MCF 10A (cell line): ENCODE measurements around the gene SDCCAG8. TPM values are rescaled to one million over a fixed set of nuclear protein-coding genes. Genes with fewer than 3 reads are reported as not detected.
A peak's percentile ranks its signal among the peaks of the same experiment; 100 is the strongest.

Experiments used
- BruUV-seq: library from RNA; stranded (reverse); fragments of 400-500 nt; replicated peaks from 2 replicates; lab custom pipeline; 2021; lab: Mats Ljungman, UMichigan
- CTCF ChIA-PET: fragments of 300-600 bp; sonication (Branson Sonifier 250); formaldehyde crosslinking; extraction: SDS; loops from one replicate; lab custom pipeline; 2021; ENCODE audit warnings: antibody characterized with exemption, inconsistent platforms; lab: Yijun Ruan, JAX
- POLR2A ChIA-PET: fragments of 300-600, 350-650 bp; sonication (Branson Sonifier 250); formaldehyde crosslinking; extraction: SDS; loops from one replicate; lab custom pipeline; 2020; ENCODE audit warnings: antibody characterized with exemption, inconsistent platforms; lab: Yijun Ruan, JAX
- DNase-seq: peaks from one replicate; pipeline ENCODE4 v3.0.0-alpha.2; 2018; ENCODE audit not compliant: unreplicated experiment
- H3K27ac Mint-ChIP-seq: one replicate; pipeline ENCODE4 v1.8.0; 2022; ENCODE audit warnings: mild to moderate bottlenecking, low read depth, mixed read lengths; ENCODE audit not compliant: unreplicated experiment
- H3K27me3 Mint-ChIP-seq: one replicate; pipeline ENCODE4 v1.8.0; 2022; ENCODE audit warnings: mixed read lengths; ENCODE audit not compliant: insufficient read depth, unreplicated experiment
- H3K36me3 Mint-ChIP-seq: one replicate; pipeline ENCODE4 v1.8.0; 2022; ENCODE audit warnings: mild to moderate bottlenecking, moderate library complexity, mixed read lengths; ENCODE audit not compliant: insufficient read depth, unreplicated experiment
- H3K4me1 Mint-ChIP-seq: one replicate; pipeline ENCODE4 v1.8.0; 2022; ENCODE audit warnings: mixed read lengths; ENCODE audit not compliant: insufficient read depth, unreplicated experiment
- H3K4me3 Mint-ChIP-seq: one replicate; pipeline ENCODE4 v1.8.0; 2022; ENCODE audit warnings: mild to moderate bottlenecking, moderate library complexity, mixed read lengths; ENCODE audit not compliant: unreplicated experiment
- H3K9me3 Mint-ChIP-seq: one replicate; pipeline ENCODE4 v1.8.0; 2022; ENCODE audit warnings: mixed read lengths; ENCODE audit not compliant: unreplicated experiment
- CTCF ChIP-seq: fragments of 200-600 bp; IDR thresholded peaks from one replicate; pipeline ENCODE4 v1.8.0; 2022; ENCODE audit warnings: antibody characterized with exemption, mild to moderate bottlenecking; ENCODE audit not compliant: unreplicated experiment
- intact Hi-C: fragments of 100-400 bp; cut with micrococcal nuclease; formaldehyde crosslinking; loops from 2 replicates; pipeline ENCODE4 v1.14.1; 2022
- total RNA-seq: library from RNA; stranded (reverse); gene quantifications from 2 replicates; pipeline ENCODE4 v1.2.3, GENCODE V29; 2022

SDCCAG8 gene
- total RNA-seq, 1 experiment from 2014 or later, result 128 TPM

DNA sequence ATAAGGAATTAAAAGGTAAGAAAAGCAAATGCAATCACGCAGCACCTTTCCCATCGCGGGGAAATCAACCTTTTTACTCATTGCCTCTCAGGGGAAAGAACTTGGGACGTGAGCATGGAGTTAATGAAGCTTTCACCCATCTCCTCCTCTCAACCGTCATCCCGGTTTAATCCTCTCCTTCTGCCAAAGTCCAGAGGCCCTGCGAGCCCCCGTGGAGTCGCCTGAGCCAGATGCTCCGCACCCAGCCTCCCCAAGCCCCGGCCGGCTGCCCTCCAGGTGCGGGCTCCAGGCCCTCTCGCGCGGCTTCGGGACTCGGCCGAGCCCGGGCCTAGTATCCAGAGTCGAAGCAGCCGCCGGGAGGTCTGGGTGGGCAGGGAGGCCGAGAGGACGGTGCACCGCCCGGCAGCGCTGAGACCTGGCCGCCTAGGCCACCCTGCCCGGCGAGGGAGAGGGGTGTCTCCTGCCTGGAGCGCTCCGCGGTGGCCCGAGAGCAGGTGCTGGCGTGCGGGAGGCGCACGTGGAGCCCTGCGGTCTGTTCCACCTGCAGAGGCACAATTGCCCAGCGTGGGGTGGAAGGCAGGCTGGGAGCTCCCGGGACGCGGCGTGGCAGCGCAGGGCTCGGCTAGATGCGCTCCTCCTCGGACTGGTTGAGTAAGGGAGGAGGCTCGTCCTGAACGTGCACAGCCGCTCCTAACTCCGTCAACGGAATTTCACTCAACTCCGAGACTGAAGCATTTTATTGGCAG, 218.5 kb downstream of the SDCCAG8 start:
- ChIA-PET CTCF (interaction anchor here (1.3 kb wide), 1 partner anchor 11 kb away, joined by 3 read pairs; no protein-coding TSS in a partner anchor), POLR2A (interaction anchor here (0.7 kb wide), 1 partner anchor 474 kb away, joined by 3 read pairs; no protein-coding TSS in a partner anchor)
- no peak for DNase-seq
- Mint-ChIP-seq H3K36me3 (peaks cover 44% of the 10 kb centered on the region), H3K4me3 (no peak overlapping the region), H3K27me3 (no peaks in the 10 kb centered on the region), H3K27ac (no peak overlapping the region), H3K4me1 (no peaks in the 10 kb centered on the region), H3K9me3 (no peaks in the 10 kb centered on the region)
- no peak for TF ChIP-seq CTCF
- no TSS peak for BruUV-seq
- intact Hi-C loops, result no loop called here

- Mint-ChIP-seq H3K9me3 (peaks cover 2% of the 10 kb centered on the region), H3K36me3 (peaks cover 42% of the 10 kb centered on the region), H3K27me3 (no peaks in the 10 kb centered on the region), H3K4me3 (no peak overlapping the region), H3K27ac (no peak overlapping the region), H3K4me1 (no peaks in the 10 kb centered on the region)
- no peak for DNase-seq
- CTCF ChIA-PET, result interaction anchor here (1.3 kb wide), 1 partner anchor 10 kb away, joined by 3 read pairs; no protein-coding TSS in a partner anchor
- POLR2A ChIA-PET, result interaction anchor here (0.7 kb wide), 1 partner anchor 473 kb away, joined by 3 read pairs; no protein-coding TSS in a partner anchor
- no peak for TF ChIP-seq CTCF
- intact Hi-C loops, result no loop called here
- BruUV-seq, result no TSS peak
These were observed 219.1 kb downstream of the SDCCAG8 start for GRCh38 chr1:243474906-243475305.

- Mint-ChIP-seq H3K9me3 (peaks cover 8% of the 10 kb centered on the region), H3K27me3 (no peaks in the 10 kb centered on the region), H3K4me3 (no peak overlapping the region), H3K27ac (no peak overlapping the region), H3K36me3 (peaks cover 34% of the 10 kb centered on the region), H3K4me1 (peaks cover under 1% of the 10 kb centered on the region)
- TF ChIP-seq CTCF, result no peak
- intact Hi-C loops, result no loop called here
- ChIA-PET POLR2A (no interaction called here), CTCF (interaction anchor here (1.1 to 1.4 kb wide), 2 partner anchors 8 to 15 kb away, joined by 3 to 4 read pairs; no protein-coding TSS in a partner anchor)
- BruUV-seq, result no TSS peak
- DNase-seq, result peak; percentile 29
These were observed 220.1 kb downstream of the SDCCAG8 start for GRCh38 chr1:243475966-243476365.

DNA sequence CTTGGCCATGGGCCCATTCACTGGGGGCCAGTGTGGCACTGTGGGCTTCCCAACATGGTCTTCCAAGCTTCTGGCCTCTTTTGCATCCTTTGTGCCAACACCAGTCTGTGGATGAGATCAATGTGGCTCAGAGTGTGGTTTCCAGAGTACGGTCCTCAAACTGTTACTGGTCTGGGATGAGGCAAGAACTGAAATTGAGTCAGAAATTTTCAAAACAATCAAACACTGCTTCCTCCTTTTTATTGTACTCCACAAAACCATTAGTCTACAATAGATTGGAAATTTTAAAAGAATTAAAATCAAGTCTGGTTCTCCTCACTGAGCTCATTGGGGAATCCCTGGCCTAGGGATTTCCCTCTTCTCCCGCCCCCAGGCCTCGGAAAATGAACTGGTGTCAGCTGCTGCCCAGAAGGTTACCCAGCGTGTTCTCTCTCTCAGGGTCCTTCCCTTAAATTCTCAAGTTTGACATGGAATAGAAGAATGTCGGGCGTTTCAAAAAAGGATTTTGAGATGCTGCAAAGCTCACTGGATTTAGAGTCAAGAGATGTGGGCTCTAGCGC, 222.0 kb downstream of the SDCCAG8 start:
- Mint-ChIP-seq H3K27ac (no peak overlapping the region), H3K9me3 (peaks cover 8% of the 10 kb centered on the region), H3K4me3 (no peak overlapping the region), H3K27me3 (no peaks in the 10 kb centered on the region), H3K36me3 (peaks cover 33% of the 10 kb centered on the region), H3K4me1 (peaks cover 17% of the 10 kb centered on the region)
- DNase-seq, result no peak
- ChIA-PET CTCF (interaction anchor here (0.6 to 1.1 kb wide), 3 partner anchors 43 to 1313 kb away, joined by 3 to 5 read pairs (median 3); no protein-coding TSS in a partner anchor), POLR2A (no interaction called here)
- TSS peak; percentile 6 for BruUV-seq
- TF ChIP-seq CTCF, result no peak
- intact Hi-C loops, result no loop called here
